Activated CD8-positive, alpha-beta memory T cell treated with anti-CD3 and anti-CD28 coated beads for 48 hours (primary cell): Measurements from ENCODE around the gene SPATA32.

ENCODE experiments used
- DNase-seq, 3 experiments: peaks; one replicate each; pipeline ENCODE4 v3.0.0-alpha.2; 2020; ENCODE audit warnings: low read depth in 2 of 3, low spot score in 2 of 3

Gene SPATA32

GRCh38 chr17:45230410-45230786 is 31.5 kb downstream of the SPATA32 start:
- DNase-seq = no peak

GRCh38 chr17:45229681-45230409 is 32.0 kb downstream of the SPATA32 start:
- DNase-seq = peak in 1 of 3 experiments; percentile 71

- peak; percentile 82 to 91 (median 83) for DNase-seq
Observed at GRCh38 chr17:45228763-45229539, 32.9 kb downstream of the SPATA32 start.

- no peak for DNase-seq
Observed at GRCh38 chr17:45227926-45228762, 33.8 kb downstream of the SPATA32 start.

- no peak for DNase-seq
Observed at GRCh38 chr17:45227101-45227925, 34.6 kb downstream of the SPATA32 start.

GRCh38 chr17:45226576-45226975 is 35.3 kb downstream of the SPATA32 start:
- DNase-seq = no peak

GRCh38 chr17:45225964-45226530 is 35.8 kb downstream of the SPATA32 start:
- DNase-seq = peak; percentile 80 to 96 (median 88)

GRCh38 chr17:45225051-45225700 is 36.7 kb downstream of the SPATA32 start:
- DNase-seq = peak in 2 of 3 experiments; percentile 39 to 44

GRCh38 chr17:45224671-45225050 is 37.2 kb downstream of the SPATA32 start:
- peak in 1 of 3 experiments; percentile 34 for DNase-seq

GRCh38 chr17:45223539-45224528 is 38.1 kb downstream of the SPATA32 start:
- peak in 2 of 3 experiments; percentile 53 to 61 for DNase-seq

GRCh38 chr17:45222996-45223538 is 38.8 kb downstream of the SPATA32 start:
- no peak for DNase-seq

GRCh38 chr17:45222289-45222995 is 39.5 kb downstream of the SPATA32 start:
- peak in 2 of 3 experiments; percentile 42 to 59 for DNase-seq

GRCh38 chr17:45222014-45222288 is 39.9 kb downstream of the SPATA32 start:
- no peak for DNase-seq

GRCh38 chr17:45221081-45222013 is 40.5 kb downstream of the SPATA32 start, which contains the start of gene FMNL1:
TSS of gene FMNL1 (plus strand) at chr17:45221885. CDS start at chr17:45222125, 240 bp downstream.
- DNase-seq = peak in 1 of 3 experiments; percentile 56

- no peak for DNase-seq
Observed at GRCh38 chr17:45220079-45220478, 41.8 kb downstream of the SPATA32 start.

GRCh38 chr17:45218895-45219661 is 42.8 kb downstream of the SPATA32 start:
- peak; percentile 61 to 95 (median 91) for DNase-seq
